ENCODE results near the gene INTS13. TPM values are rescaled to one million over a fixed set of nuclear protein-coding genes. Genes with fewer than 3 reads are reported as not detected.
A peak's percentile ranks its signal among the peaks of the same experiment; 100 is the strongest.

The INTS13 gene
- total RNA-seq, 1 experiment from 2014 or later, result 67.8 TPM

DNA sequence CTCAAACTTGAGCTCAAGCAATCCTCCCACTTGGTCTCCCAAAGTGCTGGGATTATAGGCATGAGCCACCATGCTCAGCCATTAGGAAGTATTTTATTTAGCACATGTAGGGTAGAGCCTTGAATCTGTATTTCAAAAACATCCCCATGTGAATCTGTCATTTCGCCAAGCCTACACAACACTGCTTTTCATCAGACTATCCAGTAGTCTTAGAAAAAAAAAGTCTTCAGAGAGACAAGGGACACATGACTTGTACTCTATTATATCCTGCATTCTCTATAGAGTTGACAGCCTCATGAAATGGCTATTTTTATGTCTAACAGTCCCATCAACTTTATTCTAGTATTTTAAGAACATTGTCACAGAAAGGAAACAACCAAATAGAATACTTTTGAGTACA is 41.0 kb upstream of the INTS13 start:
- TF ChIP-seq, protein P1, sequence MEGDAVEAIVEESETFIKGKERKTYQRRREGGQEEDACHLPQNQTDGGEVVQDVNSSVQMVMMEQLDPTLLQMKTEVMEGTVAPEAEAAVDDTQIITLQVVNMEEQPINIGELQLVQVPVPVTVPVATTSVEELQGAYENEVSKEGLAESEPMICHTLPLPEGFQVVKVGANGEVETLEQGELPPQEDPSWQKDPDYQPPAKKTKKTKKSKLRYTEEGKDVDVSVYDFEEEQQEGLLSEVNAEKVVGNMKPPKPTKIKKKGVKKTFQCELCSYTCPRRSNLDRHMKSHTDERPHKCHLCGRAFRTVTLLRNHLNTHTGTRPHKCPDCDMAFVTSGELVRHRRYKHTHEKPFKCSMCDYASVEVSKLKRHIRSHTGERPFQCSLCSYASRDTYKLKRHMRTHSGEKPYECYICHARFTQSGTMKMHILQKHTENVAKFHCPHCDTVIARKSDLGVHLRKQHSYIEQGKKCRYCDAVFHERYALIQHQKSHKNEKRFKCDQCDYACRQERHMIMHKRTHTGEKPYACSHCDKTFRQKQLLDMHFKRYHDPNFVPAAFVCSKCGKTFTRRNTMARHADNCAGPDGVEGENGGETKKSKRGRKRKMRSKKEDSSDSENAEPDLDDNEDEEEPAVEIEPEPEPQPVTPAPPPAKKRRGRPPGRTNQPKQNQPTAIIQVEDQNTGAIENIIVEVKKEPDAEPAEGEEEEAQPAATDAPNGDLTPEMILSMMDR (IDR thresholded peaks at IDR 0.05; ENCODE audit: unreplicated experiment), result no peak
- POLR2A ChIA-PET, result interaction anchor here (0.7 kb wide), 1 partner anchor 434 kb away, joined by 3 read pairs; no protein-coding TSS in a partner anchor
- H3K4me1 Mint-ChIP-seq (ENCODE audit: insufficient read depth, unreplicated experiment), result no peaks in the 10 kb centered on the region
- BruUV-seq (replicated peaks), result no TSS peak
- CTCF ChIA-PET, result interaction anchor here (0.6 to 0.7 kb wide), 4 partner anchors 30 to 544 kb away, joined by 3 read pairs; no protein-coding TSS in a partner anchor
- no peak overlapping the region for H3K27ac Mint-ChIP-seq (ENCODE audit: low read depth, unreplicated experiment)
- H3K27me3 Mint-ChIP-seq (ENCODE audit: insufficient read depth, unreplicated experiment), result no peaks in the 10 kb centered on the region
- peaks cover 81% of the 10 kb centered on the region for H3K36me3 Mint-ChIP-seq (ENCODE audit: insufficient read depth, unreplicated experiment)
- no peak overlapping the region for H3K4me3 Mint-ChIP-seq (ENCODE audit: unreplicated experiment)
- no peaks in the 10 kb centered on the region for H3K9me3 Mint-ChIP-seq (ENCODE audit: unreplicated experiment)
- intact Hi-C loops (cut with micrococcal nuclease), result no loop called here
- no peak for DNase-seq (ENCODE audit: unreplicated experiment)

DNA sequence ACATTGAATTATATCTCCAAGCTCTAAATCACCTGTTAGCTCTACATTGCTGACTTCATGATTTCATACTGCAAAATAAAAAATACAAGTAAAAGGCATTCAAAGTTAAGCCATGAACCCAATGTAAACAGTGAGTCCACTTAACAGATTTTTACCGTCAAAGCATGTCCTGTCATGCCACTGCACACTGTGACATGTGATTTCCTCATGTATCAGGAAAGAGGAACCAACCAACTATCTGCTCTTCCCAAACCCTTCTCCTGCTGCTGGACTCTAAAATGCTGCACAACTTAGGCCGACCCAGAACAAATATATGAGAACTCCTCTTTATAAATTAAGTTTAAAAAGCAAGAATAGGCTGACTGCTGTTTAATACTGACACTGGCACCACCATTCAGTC is 38.9 kb upstream of the INTS13 start:
- POLR2A ChIA-PET, result interaction anchor here (0.7 to 1.7 kb wide), 3 partner anchors 29 to 1383 kb away, joined by 3 to 5 read pairs (median 3); partner anchors contain the start of gene TM7SF3
- no peaks in the 10 kb centered on the region for H3K9me3 Mint-ChIP-seq (ENCODE audit: unreplicated experiment)
- H3K4me3 Mint-ChIP-seq (ENCODE audit: unreplicated experiment), result no peak overlapping the region
- no peaks in the 10 kb centered on the region for H3K27me3 Mint-ChIP-seq (ENCODE audit: insufficient read depth, unreplicated experiment)
- H3K27ac Mint-ChIP-seq (ENCODE audit: low read depth, unreplicated experiment), result peak overlapping the region; percentile 51
- CTCF ChIA-PET, result interaction anchor here (1.0 to 1.6 kb wide), 2 partner anchors 23 to 91 kb away, joined by 3 read pairs; no protein-coding TSS in a partner anchor
- no TSS peak for BruUV-seq (replicated peaks)
- H3K36me3 Mint-ChIP-seq (ENCODE audit: insufficient read depth, unreplicated experiment), result peaks cover 81% of the 10 kb centered on the region
- intact Hi-C loops (cut with micrococcal nuclease), result no loop called here
- TF ChIP-seq, protein P1 (IDR thresholded peaks at IDR 0.05; ENCODE audit: unreplicated experiment), result no peak
- H3K4me1 Mint-ChIP-seq (ENCODE audit: insufficient read depth, unreplicated experiment), result no peaks in the 10 kb centered on the region
- no peak for DNase-seq (ENCODE audit: unreplicated experiment)

DNA sequence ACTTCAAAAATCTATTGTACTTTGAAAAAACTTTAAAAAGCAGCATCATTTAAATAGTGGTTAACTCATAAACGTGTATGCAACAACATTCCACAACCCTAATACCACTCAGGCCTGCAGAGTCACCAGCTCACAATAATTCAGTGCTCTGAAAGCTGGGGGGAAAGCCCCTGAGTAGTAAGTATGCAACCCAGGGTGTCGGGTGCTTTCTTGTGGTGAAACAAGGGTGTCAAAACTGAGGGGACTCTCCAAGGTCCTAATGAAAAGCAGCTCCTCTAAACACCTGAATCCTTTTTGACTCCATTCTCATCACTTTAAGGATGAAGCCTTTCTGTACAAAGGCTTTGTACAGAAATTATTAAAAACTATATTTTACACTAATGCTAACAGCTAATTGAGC is 34.2 kb upstream of the INTS13 start:
- ChIA-PET CTCF (interaction anchor here (0.5 to 1.0 kb wide), 3 partner anchors 15 to 662 kb away, joined by 3 to 6 read pairs (median 3); no protein-coding TSS in a partner anchor), POLR2A (interaction anchor here (0.6 to 1.5 kb wide), 4 partner anchors 21 to 936 kb away, joined by 3 to 5 read pairs (median 4); partner anchors contain the start of gene TM7SF3)
- DNase-seq (ENCODE audit: unreplicated experiment), result no peak
- H3K4me3 Mint-ChIP-seq (ENCODE audit: unreplicated experiment), result no peak overlapping the region
- peaks cover 81% of the 10 kb centered on the region for H3K36me3 Mint-ChIP-seq (ENCODE audit: insufficient read depth, unreplicated experiment)
- H3K9me3 Mint-ChIP-seq (ENCODE audit: unreplicated experiment), result no peaks in the 10 kb centered on the region
- BruUV-seq (replicated peaks), result no TSS peak
- no peaks in the 10 kb centered on the region for H3K27me3 Mint-ChIP-seq (ENCODE audit: insufficient read depth, unreplicated experiment)
- H3K27ac Mint-ChIP-seq (ENCODE audit: low read depth, unreplicated experiment), result no peak overlapping the region
- intact Hi-C loops (cut with micrococcal nuclease), result no loop called here
- H3K4me1 Mint-ChIP-seq (ENCODE audit: insufficient read depth, unreplicated experiment), result no peaks in the 10 kb centered on the region
- TF ChIP-seq, protein P1 (IDR thresholded peaks at IDR 0.05; ENCODE audit: unreplicated experiment), result no peak

GRCh38 chr12:26970136-26970535 is 32.4 kb upstream of the INTS13 start:
- H3K36me3 Mint-ChIP-seq (ENCODE audit: insufficient read depth, unreplicated experiment), result peaks cover 75% of the 10 kb centered on the region
- no peaks in the 10 kb centered on the region for H3K27me3 Mint-ChIP-seq (ENCODE audit: insufficient read depth, unreplicated experiment)
- H3K27ac Mint-ChIP-seq (ENCODE audit: low read depth, unreplicated experiment), result no peak overlapping the region
- no TSS peak for BruUV-seq (replicated peaks)
- H3K4me1 Mint-ChIP-seq (ENCODE audit: insufficient read depth, unreplicated experiment), result no peaks in the 10 kb centered on the region
- POLR2A ChIA-PET, result interaction anchor here (0.7 kb wide), 1 partner anchor 65 kb away, joined by 3 read pairs; no protein-coding TSS in a partner anchor
- no peak for DNase-seq (ENCODE audit: unreplicated experiment)
- CTCF ChIA-PET, result interaction anchor here (0.7 kb wide), 1 partner anchor 1729 kb away, joined by 3 read pairs; no protein-coding TSS in a partner anchor
- H3K4me3 Mint-ChIP-seq (ENCODE audit: unreplicated experiment), result no peak overlapping the region
- intact Hi-C loops (cut with micrococcal nuclease), result no loop called here
- H3K9me3 Mint-ChIP-seq (ENCODE audit: unreplicated experiment), result no peaks in the 10 kb centered on the region
- TF ChIP-seq, protein P1 (IDR thresholded peaks at IDR 0.05; ENCODE audit: unreplicated experiment), result no peak
